ENCODE measurements around the gene LPIN1. TPM values are rescaled to one million over a fixed set of nuclear protein-coding genes. Genes with fewer than 3 reads are reported as not detected.
A peak's percentile ranks its signal among the peaks of the same experiment; 100 is the strongest.

Gene LPIN1, protein sequence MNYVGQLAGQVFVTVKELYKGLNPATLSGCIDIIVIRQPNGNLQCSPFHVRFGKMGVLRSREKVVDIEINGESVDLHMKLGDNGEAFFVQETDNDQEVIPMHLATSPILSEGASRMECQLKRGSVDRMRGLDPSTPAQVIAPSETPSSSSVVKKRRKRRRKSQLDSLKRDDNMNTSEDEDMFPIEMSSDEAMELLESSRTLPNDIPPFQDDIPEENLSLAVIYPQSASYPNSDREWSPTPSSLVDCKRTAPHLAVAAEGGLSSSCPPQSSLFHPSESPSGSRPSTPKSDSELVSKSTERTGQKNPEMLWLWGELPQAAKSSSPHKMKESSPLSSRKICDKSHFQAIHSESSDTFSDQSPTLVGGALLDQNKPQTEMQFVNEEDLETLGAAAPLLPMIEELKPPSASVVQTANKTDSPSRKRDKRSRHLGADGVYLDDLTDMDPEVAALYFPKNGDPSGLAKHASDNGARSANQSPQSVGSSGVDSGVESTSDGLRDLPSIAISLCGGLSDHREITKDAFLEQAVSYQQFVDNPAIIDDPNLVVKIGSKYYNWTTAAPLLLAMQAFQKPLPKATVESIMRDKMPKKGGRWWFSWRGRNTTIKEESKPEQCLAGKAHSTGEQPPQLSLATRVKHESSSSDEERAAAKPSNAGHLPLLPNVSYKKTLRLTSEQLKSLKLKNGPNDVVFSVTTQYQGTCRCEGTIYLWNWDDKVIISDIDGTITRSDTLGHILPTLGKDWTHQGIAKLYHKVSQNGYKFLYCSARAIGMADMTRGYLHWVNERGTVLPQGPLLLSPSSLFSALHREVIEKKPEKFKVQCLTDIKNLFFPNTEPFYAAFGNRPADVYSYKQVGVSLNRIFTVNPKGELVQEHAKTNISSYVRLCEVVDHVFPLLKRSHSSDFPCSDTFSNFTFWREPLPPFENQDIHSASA
- total RNA-seq (95.2 and 99.1 TPM in 2 replicates), polyA plus RNA-seq (36.3 and 38.3 TPM in 2 replicates), polyA minus RNA-seq (21.2 and 31.3 TPM in 2 replicates)
- 20.4 TPM for total RNA-seq (2013)

DNA sequence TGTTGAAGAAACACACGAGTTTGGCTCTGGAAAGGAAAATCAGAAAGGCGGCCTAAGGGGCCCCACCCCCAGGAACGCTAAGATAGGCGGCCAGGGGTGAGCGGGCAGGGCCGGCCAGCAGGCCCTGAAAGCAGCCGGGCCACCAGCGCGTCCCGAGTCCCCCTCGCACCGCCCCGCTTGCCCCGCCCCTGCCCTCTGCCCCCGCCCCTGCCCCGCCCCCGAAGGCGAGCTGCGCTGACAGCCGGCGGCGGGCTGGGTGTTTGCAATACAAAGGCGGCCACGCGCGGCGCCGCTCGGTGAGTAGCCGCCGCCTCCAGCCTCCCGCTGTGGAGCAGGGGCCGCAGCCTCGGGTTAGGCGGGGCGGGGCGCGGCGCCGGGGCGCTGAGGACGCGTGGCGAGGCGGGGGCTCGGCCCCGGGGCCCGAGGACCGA is at the start of gene LPIN1:
Gene LPIN1, plus strand, starts transcription at position 257 of the 431 bp plus-strand sequence. CDS start 18,910 bp downstream, outside the sequence.
- Histone ChIP-seq H3K4me3 (ENCODE audit: control extremely low read depth in 1 of 5, extremely low read depth in 1 of 5, insufficient read depth in 1 of 5, low read depth in 2 of 5, low read length in 4 of 5) (peak within 1 kb of the TSS; percentile 8 to 85 (median 76)), H3K4me2 (replicated peaks; ENCODE audit: low read depth, low read length, poor library complexity, severe bottlenecking) (peak within 1 kb of the TSS; percentile 94), H3K9ac (ENCODE audit: low read length) (peak within 1 kb of the TSS; percentile 66), H3K9me3 (ENCODE audit: control extremely low read depth in 1 of 3, control insufficient read depth in 2 of 3, insufficient read depth in 1 of 3, low read length in 2 of 3) (no peaks in the 10 kb centered on the region), H3K36me3 (replicated peaks in 1 of 2; ENCODE audit: control extremely low read depth in 1 of 2, control insufficient read depth in 1 of 2, extremely low read depth in 1 of 2, insufficient read depth in 2 of 2, low read length in 1 of 2) (no peaks in the 10 kb centered on the region), H3K27ac (ENCODE audit: low read length in 2 of 2) (peak within 1 kb of the TSS; percentile 22 to 90), H4K20me1 (ENCODE audit: control insufficient read depth, insufficient read depth, low read length, poor library complexity, severe bottlenecking) (peaks cover 26% of the 10 kb centered on the region), H3K27me3 (replicated peaks in 1 of 4; ENCODE audit: control extremely low read depth in 1 of 4, control insufficient read depth in 3 of 4, insufficient read depth in 4 of 4, low read length in 3 of 4) (no peaks in the 10 kb centered on the region), H3K79me2 (ENCODE audit: control insufficient read depth, insufficient read depth, low read length) (peaks cover 67% of the 10 kb centered on the region), H3K4me1 (ENCODE audit: control insufficient read depth in 2 of 2, insufficient read depth in 2 of 2, low read length in 2 of 2) (peaks cover 59 to 76% of the 10 kb centered on the region in 2 donors), H2AFZ (ENCODE audit: insufficient read depth, low read depth, low read length, poor library complexity, severe bottlenecking) (peak within 1 kb of the TSS; percentile 74)
- POLR2A ChIA-PET, result interaction anchor here (0.6 to 2.0 kb wide), 5 partner anchors 28 to 971 kb away, joined by 3 to 5 read pairs (median 3); partner anchors contain the start of gene TRIB2
- intact Hi-C loops (cut with micrococcal nuclease), result loop anchor here (1.0 to 2.0 kb wide), 4 partner anchors 32 to 970 kb away; partner anchors contain the start of genes PDIA6 and TRIB2
- Mint-ChIP-seq H3K9me3 (ENCODE audit: insufficient read depth) (no peaks in the 10 kb centered on the region), H3K27ac (peak within 1 kb of the TSS; percentile 95), H3K4me1 (peaks cover 73% of the 10 kb centered on the region), H3K27me3 (no peaks in the 10 kb centered on the region), H3K4me3 (peak within 1 kb of the TSS; percentile 92)
- TF ChIP-seq EZH2 (IDR thresholded peaks at IDR 0.05; ENCODE audit: borderline replicate concordance, insufficient read depth, low read depth, low read length, poor library complexity, severe bottlenecking), result no peak
- no peak for TF ChIP-seq CTCF (IDR thresholded peaks at IDR 0.05)
- DNase-seq (peak; percentile 90), ATAC-seq (ENCODE audit: low read depth) (peak; percentile 77)
- WGBS (ENCODE audit: insufficient coverage), result 0% methylated on average over 49 of the region's 49 CpGs
- CTCF ChIA-PET, result interaction anchor here (1.2 to 24.5 kb wide), 6 partner anchors 9 to 53 kb away, joined by 3 to 411 read pairs (median 5); no protein-coding TSS in a partner anchor

All from B cell (primary cell).